MCF 10A (cell line): ENCODE data around the gene PRKN. TPM values are rescaled to one million over a fixed set of nuclear protein-coding genes. Genes with fewer than 3 reads are reported as not detected.

Experiments
- BruUV-seq: library from RNA; stranded (reverse); fragments of 400-500 nt; replicated peaks from 2 replicates; lab custom pipeline; 2021; lab: Mats Ljungman, UMichigan
- CTCF ChIA-PET: fragments of 300-600 bp; sonication (Branson Sonifier 250); formaldehyde crosslinking; extraction: SDS; loops from one replicate; lab custom pipeline; 2021; ENCODE audit warnings: antibody characterized with exemption, inconsistent platforms; lab: Yijun Ruan, JAX
- POLR2A ChIA-PET: fragments of 300-600, 350-650 bp; sonication (Branson Sonifier 250); formaldehyde crosslinking; extraction: SDS; loops from one replicate; lab custom pipeline; 2020; ENCODE audit warnings: antibody characterized with exemption, inconsistent platforms; lab: Yijun Ruan, JAX
- DNase-seq: peaks from one replicate; pipeline ENCODE4 v3.0.0-alpha.2; 2018; ENCODE audit not compliant: unreplicated experiment
- H3K27ac Mint-ChIP-seq: one replicate; pipeline ENCODE4 v1.8.0; 2022; ENCODE audit warnings: mild to moderate bottlenecking, low read depth, mixed read lengths; ENCODE audit not compliant: unreplicated experiment
- H3K27me3 Mint-ChIP-seq: one replicate; pipeline ENCODE4 v1.8.0; 2022; ENCODE audit warnings: mixed read lengths; ENCODE audit not compliant: insufficient read depth, unreplicated experiment
- H3K36me3 Mint-ChIP-seq: one replicate; pipeline ENCODE4 v1.8.0; 2022; ENCODE audit warnings: mild to moderate bottlenecking, moderate library complexity, mixed read lengths; ENCODE audit not compliant: insufficient read depth, unreplicated experiment
- H3K4me1 Mint-ChIP-seq: one replicate; pipeline ENCODE4 v1.8.0; 2022; ENCODE audit warnings: mixed read lengths; ENCODE audit not compliant: insufficient read depth, unreplicated experiment
- H3K4me3 Mint-ChIP-seq: one replicate; pipeline ENCODE4 v1.8.0; 2022; ENCODE audit warnings: mild to moderate bottlenecking, moderate library complexity, mixed read lengths; ENCODE audit not compliant: unreplicated experiment
- H3K9me3 Mint-ChIP-seq: one replicate; pipeline ENCODE4 v1.8.0; 2022; ENCODE audit warnings: mixed read lengths; ENCODE audit not compliant: unreplicated experiment
- intact Hi-C: fragments of 100-400 bp; cut with micrococcal nuclease; formaldehyde crosslinking; loops from 2 replicates; pipeline ENCODE4 v1.14.1; 2022
- total RNA-seq: library from RNA; stranded (reverse); gene quantifications from 2 replicates; pipeline ENCODE4 v1.2.3, GENCODE V29; 2022
- TF ChIP-seq, protein P1 (sequence below): fragments of 200-600 bp; IDR thresholded peaks from one replicate; pipeline ENCODE4 v1.8.0; 2022; ENCODE audit warnings: antibody characterized with exemption, mild to moderate bottlenecking; ENCODE audit not compliant: unreplicated experiment

PRKN gene
- total RNA-seq, 1 experiment from 2014 or later = 2.5 TPM

DNA sequence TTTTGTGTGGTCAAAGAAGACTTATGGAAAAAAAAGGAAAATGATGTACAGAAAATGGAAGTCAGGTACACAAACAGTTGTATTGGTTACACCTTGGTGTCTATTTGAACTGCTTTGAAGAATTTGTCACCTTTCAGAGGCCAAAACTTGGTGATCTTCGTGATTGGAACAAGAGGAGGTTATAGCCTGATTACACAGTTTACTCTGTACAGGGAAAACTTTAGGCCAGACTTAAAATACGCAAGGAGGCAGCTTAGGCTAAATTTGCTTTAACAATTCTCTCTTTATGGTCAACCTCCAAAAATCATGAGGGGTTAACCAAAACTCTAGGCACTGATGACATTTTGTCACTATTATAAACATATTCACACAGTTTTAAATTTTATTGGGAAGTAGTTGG, 353.7 kb downstream of the PRKN start:
- POLR2A ChIA-PET = interaction anchor here (0.6 kb wide), 1 partner anchor 295 kb away, joined by 3 read pairs; no protein-coding TSS in a partner anchor
- no peaks in the 10 kb centered on the region for H3K36me3 Mint-ChIP-seq
- BruUV-seq = no TSS peak
- H3K27ac Mint-ChIP-seq = no peak overlapping the region
- H3K4me1 Mint-ChIP-seq = peaks cover 19% of the 10 kb centered on the region
- H3K27me3 Mint-ChIP-seq = no peaks in the 10 kb centered on the region
- peaks cover 7% of the 10 kb centered on the region for H3K9me3 Mint-ChIP-seq
- CTCF ChIA-PET = interaction anchor here (0.6 kb wide), 1 partner anchor 978 kb away, joined by 3 read pairs; no protein-coding TSS in a partner anchor
- no peak overlapping the region for H3K4me3 Mint-ChIP-seq
- TF ChIP-seq, protein P1, sequence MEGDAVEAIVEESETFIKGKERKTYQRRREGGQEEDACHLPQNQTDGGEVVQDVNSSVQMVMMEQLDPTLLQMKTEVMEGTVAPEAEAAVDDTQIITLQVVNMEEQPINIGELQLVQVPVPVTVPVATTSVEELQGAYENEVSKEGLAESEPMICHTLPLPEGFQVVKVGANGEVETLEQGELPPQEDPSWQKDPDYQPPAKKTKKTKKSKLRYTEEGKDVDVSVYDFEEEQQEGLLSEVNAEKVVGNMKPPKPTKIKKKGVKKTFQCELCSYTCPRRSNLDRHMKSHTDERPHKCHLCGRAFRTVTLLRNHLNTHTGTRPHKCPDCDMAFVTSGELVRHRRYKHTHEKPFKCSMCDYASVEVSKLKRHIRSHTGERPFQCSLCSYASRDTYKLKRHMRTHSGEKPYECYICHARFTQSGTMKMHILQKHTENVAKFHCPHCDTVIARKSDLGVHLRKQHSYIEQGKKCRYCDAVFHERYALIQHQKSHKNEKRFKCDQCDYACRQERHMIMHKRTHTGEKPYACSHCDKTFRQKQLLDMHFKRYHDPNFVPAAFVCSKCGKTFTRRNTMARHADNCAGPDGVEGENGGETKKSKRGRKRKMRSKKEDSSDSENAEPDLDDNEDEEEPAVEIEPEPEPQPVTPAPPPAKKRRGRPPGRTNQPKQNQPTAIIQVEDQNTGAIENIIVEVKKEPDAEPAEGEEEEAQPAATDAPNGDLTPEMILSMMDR = no peak
- no peak for DNase-seq
- intact Hi-C loops = no loop called here

- POLR2A ChIA-PET = interaction anchor here (0.6 kb wide), 1 partner anchor 295 kb away, joined by 3 read pairs; no protein-coding TSS in a partner anchor
- no peak overlapping the region for H3K27ac Mint-ChIP-seq
- CTCF ChIA-PET = interaction anchor here (0.6 kb wide), 2 partner anchors 76 to 472 kb away, joined by 3 read pairs; no protein-coding TSS in a partner anchor
Observed at GRCh38 chr6:162373192-162373591, 354.4 kb downstream of the PRKN start.

DNA sequence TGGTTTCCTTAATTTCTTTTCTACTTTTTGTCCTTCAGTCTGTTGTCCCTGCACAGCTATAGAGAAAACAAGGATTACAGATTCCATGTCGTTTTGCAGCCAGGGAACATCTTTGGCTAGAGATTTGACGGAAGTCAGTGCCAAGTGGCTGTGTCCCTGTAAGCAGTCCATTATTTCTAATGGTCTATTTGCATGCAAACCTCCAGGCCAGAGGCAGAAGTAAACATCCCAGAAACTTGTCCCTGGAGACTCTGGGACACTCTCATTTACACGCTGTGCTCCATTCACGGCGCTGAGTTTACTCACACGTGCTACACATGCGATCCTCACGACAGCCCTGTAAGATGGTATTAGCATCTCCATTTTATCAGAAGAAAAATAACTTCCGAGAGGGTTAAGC, 355.5 kb downstream of the PRKN start:
- no TSS peak for BruUV-seq
- POLR2A ChIA-PET = no interaction called here
- peaks cover 7% of the 10 kb centered on the region for H3K9me3 Mint-ChIP-seq
- TF ChIP-seq, protein P1 = no peak
- H3K27ac Mint-ChIP-seq = no peak overlapping the region
- peaks cover 12% of the 10 kb centered on the region for H3K4me1 Mint-ChIP-seq
- no peak for DNase-seq
- H3K4me3 Mint-ChIP-seq = no peak overlapping the region
- no peaks in the 10 kb centered on the region for H3K36me3 Mint-ChIP-seq
- H3K27me3 Mint-ChIP-seq = no peaks in the 10 kb centered on the region
- CTCF ChIA-PET = interaction anchor here (0.6 kb wide), 1 partner anchor 356 kb away, joined by 3 read pairs; the partner anchor contains the start of gene PACRG
- intact Hi-C loops = no loop called here

More at GRCh38 chr6:162373192-162373591, 354.4 kb downstream of the PRKN start:
- no peaks in the 10 kb centered on the region for H3K36me3 Mint-ChIP-seq
- intact Hi-C loops = no loop called here
- peaks cover 7% of the 10 kb centered on the region for H3K9me3 Mint-ChIP-seq
- no peak overlapping the region for H3K4me3 Mint-ChIP-seq
- H3K4me1 Mint-ChIP-seq = peaks cover 19% of the 10 kb centered on the region
- no peaks in the 10 kb centered on the region for H3K27me3 Mint-ChIP-seq
- TF ChIP-seq, protein P1 = no peak
- DNase-seq = no peak
- no TSS peak for BruUV-seq

DNA sequence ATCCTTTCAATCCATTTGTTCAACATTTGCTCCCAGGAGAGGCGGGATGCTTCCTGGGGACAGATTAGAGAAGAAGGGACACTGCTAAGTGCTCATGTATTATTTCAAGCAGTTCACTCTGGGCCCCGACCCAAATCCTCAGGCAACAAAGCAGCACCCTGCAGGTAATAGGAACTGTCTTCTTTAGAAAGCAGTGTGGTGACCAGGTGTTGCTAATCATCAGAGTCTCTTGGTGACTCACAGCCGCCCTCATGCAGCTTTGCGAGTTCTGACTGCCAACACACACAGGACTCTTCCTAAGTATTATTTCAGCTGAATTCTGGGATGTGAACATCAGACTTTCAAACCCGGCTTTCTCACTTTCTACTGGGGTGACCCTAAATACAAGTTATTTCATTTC, 356.4 kb downstream of the PRKN start:
- H3K36me3 Mint-ChIP-seq = no peaks in the 10 kb centered on the region
- ChIA-PET POLR2A (interaction anchor here (0.7 kb wide), 1 partner anchor 319 kb away, joined by 3 read pairs; no protein-coding TSS in a partner anchor), CTCF (interaction anchor here (0.6 kb wide), 1 partner anchor 58 kb away, joined by 3 read pairs; no protein-coding TSS in a partner anchor)
- BruUV-seq = no TSS peak
- H3K9me3 Mint-ChIP-seq = peaks cover 5% of the 10 kb centered on the region
- TF ChIP-seq, protein P1 = no peak
- no peak overlapping the region for H3K27ac Mint-ChIP-seq
- DNase-seq = peak; percentile 30
- intact Hi-C loops = no loop called here
- H3K4me1 Mint-ChIP-seq = peaks cover 11% of the 10 kb centered on the region
- H3K4me3 Mint-ChIP-seq = no peak overlapping the region
- no peaks in the 10 kb centered on the region for H3K27me3 Mint-ChIP-seq
